ENCODE results near the gene HELZ2. TPM values are rescaled to one million over a fixed set of nuclear protein-coding genes. Genes with fewer than 3 reads are reported as not detected.

Gene HELZ2
- total RNA-seq, 1 experiment from 2014 or later, result 27.9 TPM

DNA sequence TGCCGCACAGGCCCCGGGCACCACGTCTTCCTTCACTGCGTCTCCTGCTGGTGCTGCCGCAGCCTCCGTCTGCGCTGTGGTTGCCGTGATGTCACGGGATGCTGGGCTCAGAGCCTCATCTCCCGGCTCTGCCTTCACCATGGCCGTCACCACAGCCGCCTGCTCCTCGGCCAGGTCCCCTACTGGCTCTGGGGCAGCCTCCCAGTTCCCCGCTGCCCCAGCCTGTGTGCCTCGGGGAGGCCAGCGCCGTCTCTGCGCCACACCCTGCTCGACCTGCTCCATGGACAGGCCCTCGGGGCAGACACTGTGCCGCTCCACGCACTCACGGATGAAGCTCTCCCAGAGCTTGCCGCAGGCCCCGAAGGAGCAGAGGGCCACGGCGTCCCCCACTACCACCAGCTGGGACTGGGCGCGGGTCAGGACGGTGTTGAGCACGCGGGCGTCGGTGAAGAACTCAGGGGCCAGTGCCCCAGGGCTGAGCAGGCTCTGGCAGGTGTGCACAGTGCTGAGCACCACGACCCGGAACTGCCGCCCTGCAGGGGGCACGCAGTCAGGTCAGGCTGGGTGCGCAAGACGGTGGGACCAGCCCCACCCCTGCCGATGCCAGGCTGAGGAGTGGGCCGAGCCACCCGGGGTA lies 8.2 kb downstream of the HELZ2 start:
- H4K8ac ChIP-seq (replicated peaks; ENCODE audit: insufficient read length, low read depth, low read length), result no peak overlapping the region
- H3K4ac ChIP-seq (ENCODE audit: low read depth, low read length), result no peak overlapping the region
- H3K23ac ChIP-seq (ENCODE audit: insufficient read length, low read depth, low read length), result no peak overlapping the region
- H3K9ac ChIP-seq (ENCODE audit: extremely low read depth, insufficient read length, low read length), result no peak overlapping the region
- no peak overlapping the region for H3K18ac ChIP-seq (ENCODE audit: insufficient read length, low read depth, low read length)
- no peaks in the 10 kb centered on the region for H3K27me3 ChIP-seq (ENCODE audit: insufficient read depth, low read length)
- H2AFZ ChIP-seq (ENCODE audit: low read length), result no peak overlapping the region
- no peak overlapping the region for H2AK5ac ChIP-seq (ENCODE audit: insufficient read length, low read length)
- no peak overlapping the region for H2BK12ac ChIP-seq (ENCODE audit: insufficient read length, low read depth, low read length)
- WGBS (ENCODE audit: extremely low coverage, insufficient read length, low lambda C conversion rate), result no CpG with 5 or more reads among the region's 43 CpGs
- no peaks in the 10 kb centered on the region for H3K27me3 Mint-ChIP-seq (ENCODE audit: low read depth)
- no peaks in the 10 kb centered on the region for H3K23me2 ChIP-seq (ENCODE audit: insufficient read length, low read depth, low read length, poor library complexity, severe bottlenecking)
- H2BK20ac ChIP-seq (ENCODE audit: low read depth, low read length, poor library complexity, severe bottlenecking), result no peak overlapping the region
- H3K9me3 ChIP-seq (ENCODE audit: control insufficient read depth, low read depth, low read length), result no peaks in the 10 kb centered on the region
- H3K79me2 ChIP-seq (ENCODE audit: insufficient read depth, low read length), result no peaks in the 10 kb centered on the region
- H3K14ac ChIP-seq (ENCODE audit: insufficient read depth, low read length), result no peak overlapping the region; the same call in 1 of the 2 replicates
- H3K4me1 Mint-ChIP-seq, result no peaks in the 10 kb centered on the region
- TF ChIP-seq, protein P1, sequence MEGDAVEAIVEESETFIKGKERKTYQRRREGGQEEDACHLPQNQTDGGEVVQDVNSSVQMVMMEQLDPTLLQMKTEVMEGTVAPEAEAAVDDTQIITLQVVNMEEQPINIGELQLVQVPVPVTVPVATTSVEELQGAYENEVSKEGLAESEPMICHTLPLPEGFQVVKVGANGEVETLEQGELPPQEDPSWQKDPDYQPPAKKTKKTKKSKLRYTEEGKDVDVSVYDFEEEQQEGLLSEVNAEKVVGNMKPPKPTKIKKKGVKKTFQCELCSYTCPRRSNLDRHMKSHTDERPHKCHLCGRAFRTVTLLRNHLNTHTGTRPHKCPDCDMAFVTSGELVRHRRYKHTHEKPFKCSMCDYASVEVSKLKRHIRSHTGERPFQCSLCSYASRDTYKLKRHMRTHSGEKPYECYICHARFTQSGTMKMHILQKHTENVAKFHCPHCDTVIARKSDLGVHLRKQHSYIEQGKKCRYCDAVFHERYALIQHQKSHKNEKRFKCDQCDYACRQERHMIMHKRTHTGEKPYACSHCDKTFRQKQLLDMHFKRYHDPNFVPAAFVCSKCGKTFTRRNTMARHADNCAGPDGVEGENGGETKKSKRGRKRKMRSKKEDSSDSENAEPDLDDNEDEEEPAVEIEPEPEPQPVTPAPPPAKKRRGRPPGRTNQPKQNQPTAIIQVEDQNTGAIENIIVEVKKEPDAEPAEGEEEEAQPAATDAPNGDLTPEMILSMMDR (conservative IDR thresholded peaks at IDR 0.05), result no peak
- H3K79me1 ChIP-seq (ENCODE audit: insufficient read depth, low read depth, low read length, poor library complexity, severe bottlenecking), result no peaks in the 10 kb centered on the region
- no peak overlapping the region for H3K4me3 Mint-ChIP-seq
- no peaks in the 10 kb centered on the region for H3K4me1 ChIP-seq (ENCODE audit: insufficient read depth, low read length)
- H3K9me3 Mint-ChIP-seq, result no peaks in the 10 kb centered on the region
- no peak overlapping the region for H4K91ac ChIP-seq (ENCODE audit: insufficient read length, low read depth, low read length)
- no peak overlapping the region for H2BK5ac ChIP-seq (ENCODE audit: insufficient read length, low read length)
- DNase-seq, result no peak
- no peak overlapping the region for H2BK15ac ChIP-seq (ENCODE audit: low read depth, low read length)
- H3K27ac ChIP-seq (ENCODE audit: insufficient read length, low read depth, low read length), result no peak overlapping the region
- no peak overlapping the region for H2BK120ac ChIP-seq (ENCODE audit: low read depth, low read length, poor library complexity, severe bottlenecking)
- no peak overlapping the region for H3K27ac Mint-ChIP-seq
- no peak overlapping the region for H4K5ac ChIP-seq (ENCODE audit: insufficient read length, low read depth, low read length)
- no peak overlapping the region for H3T11ph ChIP-seq (ENCODE audit: low read length)
- H3K36me3 Mint-ChIP-seq (ENCODE audit: insufficient read depth in 1 of 3, low read depth in 3 of 3), result peaks cover 0 to 2% (median 0%) of the 10 kb centered on the region in 3 experiments; a peak in 1 of 7 replicates
- H3K4me2 ChIP-seq (ENCODE audit: insufficient read depth, insufficient read length, low read length), result no peak overlapping the region
- no peak overlapping the region for H3K56ac ChIP-seq (ENCODE audit: insufficient read length, low read depth, low read length)
- no peaks in the 10 kb centered on the region for H4K20me1 ChIP-seq (ENCODE audit: control insufficient read depth, insufficient read depth, insufficient read length)
